Measurements from ENCODE around the gene MLPH.
A peak's percentile ranks its signal among the peaks of the same experiment; 100 is the strongest.
"Not testable (repeated sequence)": the region's sequence is repeated elsewhere in the genome, so short reads cannot be mapped to it uniquely, and the experiment has no call there.

The MLPH gene

GRCh38 chr2:237591141-237591881 is 104.3 kb downstream of the MLPH start:
- peak; percentile 7 for DNase-seq

GRCh38 chr2:237592425-237592980 is 105.5 kb downstream of the MLPH start:
- no peak for DNase-seq

- no peak for DNase-seq
Measured at GRCh38 chr2:237593036-237593435, 106.0 kb downstream of the MLPH start.

- DNase-seq = no peak
Measured at GRCh38 chr2:237593596-237594320, 106.7 kb downstream of the MLPH start.

- DNase-seq = no peak
Measured at GRCh38 chr2:237594514-237594871, 107.4 kb downstream of the MLPH start.

GRCh38 chr2:237595829-237596519 is 108.9 kb downstream of the MLPH start:
- not testable (repeated sequence) for DNase-seq

GRCh38 chr2:237596520-237597195 is 109.6 kb downstream of the MLPH start:
- DNase-seq = no peak

- DNase-seq = no peak
Measured at GRCh38 chr2:237597196-237598145, 110.4 kb downstream of the MLPH start.

- no peak for DNase-seq
Measured at GRCh38 chr2:237598468-237599208, 111.6 kb downstream of the MLPH start.

- DNase-seq = no peak
Measured at GRCh38 chr2:237599465-237600110, 112.5 kb downstream of the MLPH start.

GRCh38 chr2:237600205-237600846 is 113.3 kb downstream of the MLPH start:
- peak; percentile 60 for DNase-seq

- no peak for DNase-seq
Measured at GRCh38 chr2:237601453-237602116, 114.5 kb downstream of the MLPH start.

- no peak for DNase-seq
Measured at GRCh38 chr2:237602409-237602808, 115.4 kb downstream of the MLPH start.

GRCh38 chr2:237603049-237603717 is 116.1 kb downstream of the MLPH start:
- no peak for DNase-seq

- DNase-seq = no peak
Measured at GRCh38 chr2:237603718-237604362, 116.8 kb downstream of the MLPH start.

- no peak for DNase-seq
Measured at GRCh38 chr2:237604391-237604790, 117.3 kb downstream of the MLPH start.
